GM12864 (cell line): ENCODE data around the gene CLN6.

Experiments
- DNase-seq: peaks from one replicate; pipeline ENCODE4 v3.0.0-alpha.2; 2011; ENCODE audit warnings: low read depth
- H3K4me3 ChIP-seq: 2 replicates; pipeline ENCODE4 v1.5.1; 2011; ENCODE audit warnings: mild to moderate bottlenecking, low read depth, low read length, control low read depth
- TF ChIP-seq, protein P1 (sequence below): IDR thresholded peaks from 2 replicates; pipeline ENCODE4 v1.5.1; 2011; ENCODE audit warnings: low read depth, mild to moderate bottlenecking, moderate library complexity, low read length, control low read depth, inconsistent platforms; ENCODE audit errors: missing control alignments

The CLN6 gene

DNA sequence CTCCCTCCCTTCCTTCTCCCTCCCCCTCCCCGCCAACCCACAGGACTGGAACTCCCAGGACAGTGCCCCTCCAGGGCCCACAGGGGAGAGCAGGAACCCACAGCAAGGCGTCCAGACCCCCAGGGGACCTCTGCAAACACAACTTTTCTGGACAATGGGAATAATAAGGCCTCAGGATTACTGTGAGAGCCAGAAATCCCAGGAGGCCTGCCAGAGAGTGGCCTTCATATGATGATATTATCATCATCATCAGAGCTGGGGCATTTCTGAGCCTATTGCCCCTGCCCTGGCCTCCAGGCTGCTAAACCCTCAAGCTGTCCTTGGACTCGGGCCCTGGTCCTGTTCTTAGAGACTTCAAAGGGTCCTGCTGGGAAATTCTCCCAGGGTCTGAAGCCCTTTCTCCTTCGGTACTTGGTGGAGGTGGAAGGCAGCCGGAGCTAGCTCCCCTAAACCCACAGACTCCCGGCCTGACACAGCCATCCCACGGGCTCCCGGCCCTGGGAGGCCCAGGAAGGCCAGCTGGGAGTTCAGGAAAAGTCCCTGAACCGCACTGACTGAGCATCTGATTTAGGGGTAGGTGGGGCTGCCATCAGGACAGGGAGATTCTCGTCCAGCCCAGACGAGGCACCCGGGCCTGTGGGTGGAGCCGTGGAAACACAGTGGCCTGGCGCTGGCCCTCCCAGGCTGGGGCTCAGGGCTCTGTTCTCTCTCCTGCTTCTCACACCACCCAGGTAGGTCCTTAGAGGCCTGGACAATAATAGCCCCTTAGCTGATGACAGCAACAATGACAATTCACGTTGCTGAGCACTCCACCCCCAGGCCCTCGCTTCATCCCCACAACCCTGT, 29.3 kb downstream of the CLN6 start:
- TF ChIP-seq, protein P1, sequence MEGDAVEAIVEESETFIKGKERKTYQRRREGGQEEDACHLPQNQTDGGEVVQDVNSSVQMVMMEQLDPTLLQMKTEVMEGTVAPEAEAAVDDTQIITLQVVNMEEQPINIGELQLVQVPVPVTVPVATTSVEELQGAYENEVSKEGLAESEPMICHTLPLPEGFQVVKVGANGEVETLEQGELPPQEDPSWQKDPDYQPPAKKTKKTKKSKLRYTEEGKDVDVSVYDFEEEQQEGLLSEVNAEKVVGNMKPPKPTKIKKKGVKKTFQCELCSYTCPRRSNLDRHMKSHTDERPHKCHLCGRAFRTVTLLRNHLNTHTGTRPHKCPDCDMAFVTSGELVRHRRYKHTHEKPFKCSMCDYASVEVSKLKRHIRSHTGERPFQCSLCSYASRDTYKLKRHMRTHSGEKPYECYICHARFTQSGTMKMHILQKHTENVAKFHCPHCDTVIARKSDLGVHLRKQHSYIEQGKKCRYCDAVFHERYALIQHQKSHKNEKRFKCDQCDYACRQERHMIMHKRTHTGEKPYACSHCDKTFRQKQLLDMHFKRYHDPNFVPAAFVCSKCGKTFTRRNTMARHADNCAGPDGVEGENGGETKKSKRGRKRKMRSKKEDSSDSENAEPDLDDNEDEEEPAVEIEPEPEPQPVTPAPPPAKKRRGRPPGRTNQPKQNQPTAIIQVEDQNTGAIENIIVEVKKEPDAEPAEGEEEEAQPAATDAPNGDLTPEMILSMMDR = no peak

DNA sequence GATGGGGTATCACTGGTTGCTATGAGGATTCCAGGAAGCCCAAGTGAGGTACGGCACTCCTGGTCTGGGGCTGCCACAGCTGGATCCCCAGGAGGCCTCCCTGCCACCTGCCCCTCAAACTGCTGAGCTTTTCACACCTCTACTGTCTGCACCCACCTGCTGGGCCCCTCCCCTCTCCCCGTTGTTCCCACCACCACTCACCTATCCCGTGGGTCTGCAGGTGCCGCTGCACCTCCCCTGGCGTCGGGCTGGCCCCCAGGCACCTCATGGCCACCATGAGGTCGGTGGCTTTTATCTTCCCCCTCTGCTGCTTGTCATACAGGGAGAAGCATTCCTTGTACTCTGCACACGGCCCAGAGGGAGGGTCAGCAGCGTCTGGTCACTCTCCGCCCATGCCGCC, 30.2 kb downstream of the CLN6 start:
- no peak overlapping the region for H3K4me3 ChIP-seq
- no peak for DNase-seq
- TF ChIP-seq, protein P1 = no peak

More for the DNA sequence above, 29.3 kb downstream of the CLN6 start:
- no peak overlapping the region for H3K4me3 ChIP-seq
- DNase-seq = no peak

DNA sequence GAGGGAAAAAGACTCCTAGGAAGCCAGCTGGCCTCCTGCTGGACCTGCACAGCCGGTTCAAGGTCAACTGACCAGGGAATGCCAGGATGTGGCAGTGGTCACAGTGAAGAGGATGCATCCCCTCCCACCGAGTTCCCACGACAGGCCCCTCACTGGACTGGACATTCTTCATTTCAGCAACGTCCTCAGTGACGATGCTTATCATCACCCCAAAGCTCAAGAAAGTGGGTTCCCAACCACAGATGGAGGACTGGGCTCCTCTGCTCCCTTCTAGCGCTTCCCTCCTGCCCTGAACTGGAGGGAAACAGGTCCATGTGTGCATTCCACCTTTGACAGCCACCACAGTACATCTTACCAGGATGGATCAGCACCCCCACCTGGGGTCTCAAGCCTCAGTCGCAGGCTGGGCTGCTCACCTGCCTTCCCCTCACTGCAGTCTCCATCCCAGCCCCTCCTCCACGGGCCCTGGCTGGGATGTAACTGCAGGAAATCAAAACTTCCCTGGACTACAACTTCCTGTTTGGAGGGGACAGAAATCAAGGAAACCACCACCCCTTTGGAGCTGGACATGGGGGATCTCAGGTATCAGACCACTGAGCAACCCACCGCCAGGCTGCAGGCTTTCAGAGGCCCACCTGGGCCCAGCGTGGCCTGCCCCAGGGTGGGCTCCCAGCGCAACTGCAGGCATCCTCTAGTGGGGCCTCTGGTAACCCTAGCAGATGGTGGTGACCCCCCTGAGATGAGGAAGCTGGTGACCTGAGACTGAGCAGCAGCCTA, 31.7 kb downstream of the CLN6 start:
- DNase-seq = no peak
- TF ChIP-seq, protein P1 = no peak
- no peak overlapping the region for H3K4me3 ChIP-seq

DNA sequence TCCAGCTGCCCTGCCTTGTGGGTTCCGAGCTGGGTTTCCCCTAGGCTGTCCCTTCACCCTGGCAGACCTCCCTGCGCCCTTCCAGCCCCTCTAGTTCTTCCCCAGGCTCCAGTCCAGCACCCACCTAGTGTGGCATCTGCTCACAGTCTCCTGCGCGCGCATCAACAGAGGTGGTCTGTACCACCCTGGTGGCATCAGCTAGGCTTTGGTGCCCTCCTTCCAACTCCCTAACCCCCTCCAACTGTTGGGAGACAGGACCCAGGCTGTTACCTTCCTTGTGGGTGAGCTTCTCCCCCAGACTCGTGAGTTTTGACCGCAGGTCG, 32.4 kb downstream of the CLN6 start:
- no peak for DNase-seq
- TF ChIP-seq, protein P1 = no peak
- no peak overlapping the region for H3K4me3 ChIP-seq

DNA sequence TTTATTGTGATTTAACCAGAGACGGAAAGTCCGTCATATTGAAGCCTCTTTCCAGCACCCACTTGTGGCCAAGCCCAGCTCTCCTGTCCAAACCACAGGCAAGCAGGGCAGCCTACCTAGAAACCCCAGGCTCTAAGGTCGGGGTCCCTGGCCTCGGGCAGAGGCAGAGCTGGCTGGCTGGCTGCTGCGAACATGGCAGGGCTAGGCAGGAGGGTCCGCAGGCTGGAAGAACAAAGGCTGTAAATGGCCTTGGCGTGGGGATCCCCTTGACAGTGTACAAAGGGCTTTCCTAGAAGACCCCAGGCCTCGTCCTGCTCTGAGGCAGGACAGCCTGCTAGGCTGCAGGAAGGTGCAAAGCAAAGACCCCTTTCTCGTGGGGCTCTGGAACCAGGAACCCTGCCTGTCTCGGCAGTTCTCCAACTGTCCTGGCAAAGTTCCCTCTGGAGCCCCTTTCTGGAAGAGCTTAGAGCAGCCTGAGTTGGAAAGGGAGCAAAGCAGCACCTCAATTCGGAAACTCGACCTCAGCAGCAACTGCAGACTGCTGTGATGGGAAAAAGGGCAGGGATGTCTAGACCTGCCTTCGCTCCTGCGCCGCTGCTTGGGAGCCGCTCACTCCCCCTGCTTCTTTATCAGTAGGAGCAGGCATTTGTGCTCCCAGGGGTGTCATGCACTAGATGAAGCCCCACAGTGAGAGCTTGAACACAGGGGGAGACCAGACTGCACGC, 32.9 kb downstream of the CLN6 start:
- H3K4me3 ChIP-seq = no peak overlapping the region
- TF ChIP-seq, protein P1 = no peak
- no peak for DNase-seq

DNA sequence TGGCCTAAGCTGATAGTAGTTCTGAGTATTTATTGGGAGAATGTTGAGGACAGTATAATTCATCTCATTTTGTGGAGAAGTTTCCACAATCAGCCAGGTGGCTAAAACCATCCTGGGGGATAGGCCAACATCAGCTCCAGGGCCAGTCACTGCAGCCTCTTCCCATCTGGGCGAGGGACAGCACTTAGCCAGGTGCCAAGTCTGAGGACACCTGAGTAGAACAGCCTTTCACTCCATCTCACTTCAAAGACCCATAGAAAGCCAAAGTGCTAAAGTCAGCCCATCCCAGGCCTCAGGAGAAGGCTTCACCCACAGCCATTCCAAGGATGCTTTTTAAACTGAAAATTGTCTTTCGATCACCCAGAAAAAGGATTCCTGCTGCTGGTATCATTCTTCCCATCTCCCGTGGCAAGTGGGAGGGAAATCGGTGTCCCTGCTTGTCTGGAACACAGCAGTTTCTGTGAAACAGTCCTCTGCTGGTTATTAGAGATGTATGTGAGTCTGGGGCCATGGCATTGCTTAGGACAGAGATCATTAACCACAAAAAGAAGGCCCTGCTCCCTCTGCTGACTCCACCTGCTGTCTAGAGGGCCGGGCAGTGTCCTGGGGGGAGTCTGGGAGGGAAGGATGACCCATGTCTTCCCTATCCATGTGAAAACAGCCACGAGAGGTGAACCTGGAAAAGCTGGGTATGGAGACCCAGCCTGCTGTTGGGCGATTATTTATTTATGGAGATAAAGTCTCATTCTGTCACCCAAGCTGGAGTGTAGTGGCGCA, 34.0 kb downstream of the CLN6 start:
- TF ChIP-seq, protein P1 = no peak
- DNase-seq = no peak
- no peak overlapping the region for H3K4me3 ChIP-seq
